ENCODE results near the gene ASB1.
A peak's percentile ranks its signal among the peaks of the same experiment; 100 is the strongest.

ASB1 gene

GRCh38 chr2:238440767-238441166 is 14.0 kb downstream of the ASB1 start:
- TF ChIP-seq ZFX (IDR thresholded peaks at IDR 0.05) (no peak), CTCF (conservative IDR thresholded peaks at IDR 0.05) (no peak)
- peak overlapping the region; percentile 41; the same call in 1 of the 2 replicates for H3K27ac ChIP-seq

GRCh38 chr2:238441262-238442114 is 14.8 kb downstream of the ASB1 start:
- peak overlapping the region; percentile 41 for H3K27ac ChIP-seq
- no peak for TF ChIP-seq CTCF (conservative IDR thresholded peaks at IDR 0.05)
- TF ChIP-seq ZFX (IDR thresholded peaks at IDR 0.05): no peak

- peak overlapping the region; percentile 41; the same call in 1 of the 2 replicates for H3K27ac ChIP-seq
These were observed 15.5 kb downstream of the ASB1 start for GRCh38 chr2:238442257-238442656.

GRCh38 chr2:238444242-238444641 is 17.5 kb downstream of the ASB1 start:
- TF ChIP-seq ZFX (IDR thresholded peaks at IDR 0.05): no peak
- TF ChIP-seq CTCF (conservative IDR thresholded peaks at IDR 0.05): no peak
- no peak overlapping the region for H3K27ac ChIP-seq

GRCh38 chr2:238445409-238446190 is 18.9 kb downstream of the ASB1 start:
- no peak for TF ChIP-seq CTCF (conservative IDR thresholded peaks at IDR 0.05)
- no peak overlapping the region for H3K27ac ChIP-seq

- TF ChIP-seq CTCF (conservative IDR thresholded peaks at IDR 0.05) (no peak), ZFX (IDR thresholded peaks at IDR 0.05) (no peak)
- no peak overlapping the region for H3K27ac ChIP-seq
These were observed 19.6 kb downstream of the ASB1 start for GRCh38 chr2:238446371-238446770.

- no peak overlapping the region for H3K27ac ChIP-seq
- TF ChIP-seq CTCF (conservative IDR thresholded peaks at IDR 0.05): no peak
- TF ChIP-seq ZFX (IDR thresholded peaks at IDR 0.05): no peak
These were observed 21.6 kb downstream of the ASB1 start for GRCh38 chr2:238448031-238448955.

Data from C4-2B (cell line).